GM23248 (cell line): ENCODE results near the gene CDK10.

Experiments used
- EZH2 ChIP-seq: fragments of 200-600 bp; sonication (generic); IDR thresholded peaks from 2 replicates; pipeline ENCODE4 v1.6.1; 2018; ENCODE audit warnings: antibody characterized with exemption, mild to moderate bottlenecking; ENCODE audit not compliant: insufficient read depth, poor library complexity, severe bottlenecking
- EZH2phosphoT487 ChIP-seq: fragments of 200-600 bp; sonication (generic); IDR thresholded peaks from 2 replicates; pipeline ENCODE4 v1.6.1; 2018; ENCODE audit warnings: antibody characterized with exemption, moderate library complexity, mild to moderate bottlenecking, low read depth; ENCODE audit not compliant: insufficient read depth

- no peak for TF ChIP-seq EZH2phosphoT487
- no peak for TF ChIP-seq EZH2
Measured at GRCh38 chr16:89711601-89712273, 25.2 kb downstream of the CDK10 start.
